Measurements from ENCODE around the gene ACP3. TPM values are rescaled to one million over a fixed set of nuclear protein-coding genes. Genes with fewer than 3 reads are reported as not detected.

The ACP3 gene
- total and polyA plus RNA-seq, 2 of the 13 experiments (the other 11 are each of a cell fraction or from before 2014, with no cell fraction given) = not detected

- Histone ChIP-seq H4K20me1 (ENCODE audit: insufficient read depth, low read length) (no peaks in the 10 kb centered on the region), H3K36me3 (replicated peaks in 1 of 2; ENCODE audit: control insufficient read depth in 1 of 2, insufficient read depth in 2 of 2, low read length in 2 of 2) (no peaks in the 10 kb centered on the region), H3K9ac (ENCODE audit: insufficient read depth, low read depth, low read length) (no peak overlapping the region), H3K4me3 (replicated peaks in 1 of 3; ENCODE audit: insufficient read depth in 1 of 3, low read depth in 2 of 3, low read length in 3 of 3) (no peak overlapping the region), H3K79me2 (ENCODE audit: insufficient read depth, low read length) (no peaks in the 10 kb centered on the region), H3K4me1 (ENCODE audit: insufficient read depth, low read length) (no peaks in the 10 kb centered on the region), H3K9me3 (ENCODE audit: low read length) (no peaks in the 10 kb centered on the region), H3K4me2 (ENCODE audit: low read depth, low read length) (no peak overlapping the region), H3K27ac (ENCODE audit: extremely low read length, insufficient read depth, low read length) (no peak overlapping the region), H2AFZ (ENCODE audit: low read length) (no peak overlapping the region), H3K27me3 (ENCODE audit: control insufficient read depth in 1 of 2, insufficient read depth in 2 of 2, low read length in 2 of 2) (peaks cover 0 to 3% of the 10 kb centered on the region in 2 experiments; a peak in 1 of 5 replicates)
- DNase-seq (ENCODE audit: low spot score) (no peak), ATAC-seq (no peak), FAIRE-seq (no peak)
- no TSS peak for BruUV-seq (replicated peaks)
- intact Hi-C loops (cut with micrococcal nuclease; ENCODE audit: unreplicated experiment) (no loop called here), in situ Hi-C loops (cut with HindIII; ENCODE audit: extremely low pct_ligation_motif_present, low pct_unique_long_range_greater_than_20kb) (loop anchor here (5.0 kb wide), 1 partner anchor 42 kb away; no protein-coding TSS in a partner anchor)
- TF ChIP-seq ZZZ3 (CRISPR knock-in tag; IDR thresholded peaks at IDR 0.05; ENCODE audit: borderline replicate concordance) = no peak
- no peak for TF ChIP-seq BATF2 (CRISPR knock-in tag; IDR thresholded peaks at IDR 0.05)
- no peak for TF ChIP-seq HDAC1 (CRISPR knock-in tag; IDR thresholded peaks at IDR 0.05)
- no peak for TF ChIP-seq AFF4 (CRISPR knock-in tag; IDR thresholded peaks at IDR 0.05)
- no peak for TF ChIP-seq AGO1 (IDR thresholded peaks at IDR 0.05; ENCODE audit: low read depth, low read length, poor library complexity, severe bottlenecking)
- no peak for TF ChIP-seq ZNF703 (CRISPR knock-in tag; IDR thresholded peaks at IDR 0.05; ENCODE audit: borderline replicate concordance)
- 18% methylated on average over 9 of the region's 9 CpGs for WGBS (ENCODE audit: low lambda C conversion rate)
- CTCF ChIA-PET (ENCODE audit: low intra/inter-chr PET ratio, low total read pairs) = interaction anchor here (4.6 kb wide), 1 partner anchor 44 kb away, joined by 69 read pairs; no protein-coding TSS in a partner anchor
- POLR2A ChIA-PET = no interaction called here
These were observed 37.9 kb downstream of the ACP3 start for GRCh38 chr3:132354916-132355702.

All from HepG2 (cell line).